ENCODE results near the gene MAP3K7CL. TPM values are rescaled to one million over a fixed set of nuclear protein-coding genes. Genes with fewer than 3 reads are reported as not detected.

The MAP3K7CL gene
- total RNA-seq, 2 donors from 2014 or later, result 20.3 to 41.2 TPM

DNA sequence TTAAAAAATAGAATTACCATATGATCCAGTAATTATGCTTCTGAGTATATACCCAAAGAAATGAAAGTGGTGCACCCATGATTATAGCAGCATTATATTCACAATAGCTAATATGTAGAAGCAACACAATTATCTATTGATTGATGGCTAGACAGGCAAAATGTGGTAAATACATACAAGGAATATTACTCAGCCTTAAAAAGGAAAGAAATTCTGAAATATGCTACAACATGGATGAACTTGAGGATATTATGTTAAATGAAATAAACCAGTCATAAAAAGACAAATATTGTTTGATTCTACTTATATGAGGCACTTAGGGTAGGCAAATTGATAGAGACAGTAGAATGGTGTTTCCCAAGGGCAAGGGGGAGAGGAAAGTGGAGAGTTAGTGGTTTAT is 80.8 kb downstream of the MAP3K7CL start:
- H3K4me3 ChIP-seq, result no peak overlapping the region
- no peaks in the 10 kb centered on the region for H3K9me3 ChIP-seq
- H3K27ac ChIP-seq, result no peak overlapping the region
- H3K4me1 ChIP-seq (ENCODE audit: control insufficient read depth in 1 of 2, low read depth in 2 of 2), result peaks cover 14 to 18% of the 10 kb centered on the region in 2 donors
- DNase-seq (ENCODE audit: low spot score) (no peak), ATAC-seq (ENCODE audit: insufficient number of reproducible peaks, low FRiP score, low read depth) (no peak)
- no peaks in the 10 kb centered on the region for H3K27me3 ChIP-seq (replicated peaks; ENCODE audit: insufficient read depth)
- no peaks in the 10 kb centered on the region for H3K36me3 ChIP-seq
- TF ChIP-seq, protein P1, sequence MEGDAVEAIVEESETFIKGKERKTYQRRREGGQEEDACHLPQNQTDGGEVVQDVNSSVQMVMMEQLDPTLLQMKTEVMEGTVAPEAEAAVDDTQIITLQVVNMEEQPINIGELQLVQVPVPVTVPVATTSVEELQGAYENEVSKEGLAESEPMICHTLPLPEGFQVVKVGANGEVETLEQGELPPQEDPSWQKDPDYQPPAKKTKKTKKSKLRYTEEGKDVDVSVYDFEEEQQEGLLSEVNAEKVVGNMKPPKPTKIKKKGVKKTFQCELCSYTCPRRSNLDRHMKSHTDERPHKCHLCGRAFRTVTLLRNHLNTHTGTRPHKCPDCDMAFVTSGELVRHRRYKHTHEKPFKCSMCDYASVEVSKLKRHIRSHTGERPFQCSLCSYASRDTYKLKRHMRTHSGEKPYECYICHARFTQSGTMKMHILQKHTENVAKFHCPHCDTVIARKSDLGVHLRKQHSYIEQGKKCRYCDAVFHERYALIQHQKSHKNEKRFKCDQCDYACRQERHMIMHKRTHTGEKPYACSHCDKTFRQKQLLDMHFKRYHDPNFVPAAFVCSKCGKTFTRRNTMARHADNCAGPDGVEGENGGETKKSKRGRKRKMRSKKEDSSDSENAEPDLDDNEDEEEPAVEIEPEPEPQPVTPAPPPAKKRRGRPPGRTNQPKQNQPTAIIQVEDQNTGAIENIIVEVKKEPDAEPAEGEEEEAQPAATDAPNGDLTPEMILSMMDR (IDR thresholded peaks at IDR 0.05), result no peak

DNA sequence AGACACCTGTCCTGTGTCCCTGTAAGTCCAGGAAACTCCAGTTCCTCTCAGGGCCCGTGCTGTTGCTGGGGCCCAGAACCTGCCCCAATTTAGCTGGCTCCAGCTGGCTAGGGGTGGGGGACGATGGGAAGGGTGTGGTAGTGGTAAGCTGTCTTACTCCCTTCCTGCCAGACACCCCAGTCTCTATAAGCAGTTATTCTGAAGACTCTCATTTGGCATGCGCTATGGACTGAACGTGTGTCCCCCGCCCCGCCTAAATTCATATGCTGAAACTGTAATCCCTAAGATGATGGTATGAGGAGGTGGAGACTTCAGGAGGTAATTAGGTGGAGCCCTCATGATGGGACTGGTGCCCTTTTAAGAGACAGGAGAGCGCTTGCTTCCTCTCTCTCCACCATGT is 82.0 kb downstream of the MAP3K7CL start:
- Histone ChIP-seq H3K9me3 (no peaks in the 10 kb centered on the region), H3K27ac (no peak overlapping the region), H3K4me3 (no peak overlapping the region), H3K27me3 (replicated peaks; ENCODE audit: insufficient read depth) (no peaks in the 10 kb centered on the region), H3K4me1 (ENCODE audit: control insufficient read depth in 1 of 2, low read depth in 2 of 2) (peaks cover 14 to 18% of the 10 kb centered on the region in 2 donors), H3K36me3 (no peaks in the 10 kb centered on the region)
- DNase-seq (ENCODE audit: low spot score) (no peak), ATAC-seq (ENCODE audit: insufficient number of reproducible peaks, low FRiP score, low read depth) (no peak)
- TF ChIP-seq, protein P1 (IDR thresholded peaks at IDR 0.05), result no peak

DNA sequence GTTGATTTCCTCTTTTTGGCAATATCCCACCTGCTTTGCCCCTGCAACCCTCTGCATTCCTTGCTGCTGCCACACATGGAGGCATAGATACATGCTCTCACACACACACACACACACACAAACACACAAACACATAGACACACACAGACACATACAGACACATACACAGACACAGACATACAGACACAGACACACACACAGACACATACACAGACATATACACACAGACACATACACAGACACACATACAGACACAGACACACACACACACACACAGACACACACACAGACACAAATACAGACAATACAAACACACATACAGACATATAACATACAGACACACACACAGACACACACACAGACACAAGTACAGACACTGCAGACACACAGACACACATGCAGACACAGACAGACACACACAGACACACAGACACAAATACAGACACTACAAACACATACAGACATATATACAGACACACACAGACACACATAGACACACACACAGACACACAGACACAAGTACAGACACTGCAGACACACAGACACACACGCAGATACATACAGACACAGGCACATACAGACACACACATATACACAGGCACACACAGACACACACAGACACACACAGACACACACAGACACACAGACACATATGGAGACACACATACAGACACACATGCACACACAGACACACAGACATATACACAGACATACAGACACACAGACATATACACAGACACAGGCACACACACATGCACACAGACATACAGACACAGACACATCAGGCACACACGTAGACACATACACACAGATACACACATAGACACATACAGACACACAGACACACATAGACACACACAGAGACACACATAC is 83.3 kb downstream of the MAP3K7CL start:
- Histone ChIP-seq H3K9me3 (no peaks in the 10 kb centered on the region), H3K27ac (no peak overlapping the region), H3K36me3 (no peaks in the 10 kb centered on the region), H3K4me3 (no peak overlapping the region), H3K27me3 (replicated peaks; ENCODE audit: insufficient read depth) (no peaks in the 10 kb centered on the region), H3K4me1 (ENCODE audit: control insufficient read depth in 1 of 2, low read depth in 2 of 2) (peaks cover 6 to 8% of the 10 kb centered on the region in 2 donors)
- ATAC-seq (ENCODE audit: insufficient number of reproducible peaks, low FRiP score, low read depth), result no peak
- no peak for DNase-seq (ENCODE audit: low spot score)
- TF ChIP-seq, protein P1 (IDR thresholded peaks at IDR 0.05), result no peak

- DNase-seq (ENCODE audit: low spot score), result no peak
- H3K4me1 ChIP-seq (ENCODE audit: control insufficient read depth in 1 of 2, low read depth in 2 of 2), result peaks cover 0 to 3% of the 10 kb centered on the region in 2 donors
- no peaks in the 10 kb centered on the region for H3K36me3 ChIP-seq
- H3K4me3 ChIP-seq, result no peak overlapping the region
- TF ChIP-seq, protein P1 (IDR thresholded peaks at IDR 0.05), result no peak
- no peaks in the 10 kb centered on the region for H3K27me3 ChIP-seq (replicated peaks; ENCODE audit: insufficient read depth)
- ATAC-seq (ENCODE audit: insufficient number of reproducible peaks, low FRiP score, low read depth), result no peak
- H3K27ac ChIP-seq, result no peak overlapping the region
- H3K9me3 ChIP-seq, result no peaks in the 10 kb centered on the region
Observed at GRCh38 chr21:29215709-29216108, 85.3 kb downstream of the MAP3K7CL start.

DNA sequence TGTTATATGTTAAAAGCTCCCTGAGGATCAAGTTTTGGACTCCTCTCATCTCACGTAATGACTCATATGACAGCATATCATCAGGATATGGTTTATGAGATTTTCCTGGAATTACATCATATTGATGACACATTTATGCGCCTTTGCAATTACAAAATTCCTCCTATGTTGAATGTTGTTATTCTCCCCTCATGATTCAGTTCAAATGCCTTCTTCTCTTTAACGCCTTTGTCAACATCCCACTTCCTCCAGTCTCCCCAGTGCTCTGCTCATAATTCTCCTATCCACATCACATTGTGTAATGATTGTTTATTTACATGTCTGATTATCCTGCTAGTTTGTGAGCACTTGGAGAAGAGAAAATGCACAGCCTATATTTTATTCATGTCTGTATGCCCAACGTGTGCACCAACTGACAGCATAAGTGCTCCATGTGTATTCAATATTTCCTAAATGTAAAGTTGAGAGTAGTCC is 87.4 kb downstream of the MAP3K7CL start:
- Histone ChIP-seq H3K27ac (peak overlapping the region in 1 of 2 donors; percentile 6), H3K9me3 (no peaks in the 10 kb centered on the region), H3K4me1 (ENCODE audit: control insufficient read depth in 1 of 2, low read depth in 2 of 2) (peaks cover 0 to 3% of the 10 kb centered on the region in 2 donors), H3K27me3 (replicated peaks; ENCODE audit: insufficient read depth) (no peaks in the 10 kb centered on the region), H3K36me3 (no peaks in the 10 kb centered on the region), H3K4me3 (no peak overlapping the region)
- ATAC-seq (ENCODE audit: insufficient number of reproducible peaks, low FRiP score, low read depth), result peak; percentile 56
- DNase-seq (ENCODE audit: low spot score), result no peak
- TF ChIP-seq, protein P1 (IDR thresholded peaks at IDR 0.05), result no peak
